Measurements from ENCODE around the gene UMODL1. TPM values are rescaled to one million over a fixed set of nuclear protein-coding genes. Genes with fewer than 3 reads are reported as not detected.

The UMODL1 gene
- total and polyA plus RNA-seq, 12 donors = 0.10 to 0.79 (median 0.17) TPM; not detected in 9

DNA sequence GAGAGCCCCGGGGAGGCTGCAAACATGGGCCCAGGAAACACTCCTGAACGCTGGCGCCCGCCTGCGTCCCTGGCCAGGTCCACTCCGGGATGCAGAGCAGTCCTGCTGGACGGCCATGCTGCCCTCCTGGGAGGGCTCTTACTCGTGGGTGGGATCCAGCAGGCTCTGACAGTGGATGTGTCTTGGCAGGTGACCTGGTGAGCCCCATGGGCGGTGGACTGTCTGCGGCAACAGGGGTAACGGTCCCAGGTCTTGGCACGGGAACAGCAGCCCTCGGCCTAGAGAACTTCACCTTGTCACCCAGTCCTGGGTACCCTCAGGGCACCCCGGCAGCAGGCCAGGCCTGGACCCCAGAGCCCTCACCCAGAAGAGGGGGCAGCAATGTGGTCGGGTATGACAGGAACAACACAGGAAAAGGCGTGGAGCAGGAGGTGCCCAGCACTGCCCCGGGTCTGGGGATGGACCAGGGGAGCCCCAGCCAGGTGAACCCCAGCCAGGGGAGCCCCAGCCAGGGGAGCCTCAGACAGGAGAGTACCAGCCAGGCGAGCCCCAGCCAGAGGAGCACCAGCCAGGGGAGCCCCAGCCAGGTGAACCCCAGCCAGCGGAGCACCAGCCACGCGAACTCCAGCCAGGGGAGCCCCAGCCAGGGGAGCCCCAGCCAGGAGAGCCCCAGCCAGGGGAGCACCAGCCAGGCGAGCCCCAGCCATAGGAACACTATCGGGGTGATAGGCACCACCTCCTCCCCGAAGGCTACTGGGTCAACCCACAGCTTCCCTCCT is 39.8 kb downstream of the UMODL1 start:
- Histone ChIP-seq H3K4me1 (replicated peaks in 1 of 2) (peaks cover 0 to 7% of the 10 kb centered on the region in 2 donors), H3K27ac (no peak overlapping the region), H3K27me3 (no peaks in the 10 kb centered on the region), H3K4me3 (no peak overlapping the region), H3K9me3 (replicated peaks in 1 of 3) (no peaks in the 10 kb centered on the region), H3K36me3 (replicated peaks in 1 of 2) (no peaks in the 10 kb centered on the region)
- intact Hi-C loops (cut with DNase I) = loop anchor here (5.0 to 10.0 kb wide), 2 partner anchors 294 to 496 kb away; no protein-coding TSS in a partner anchor
- DNase-seq = no peak
- WGBS, 4 donors = 84 to 100% (median 87%) methylated on average over 4 to 24 of the region's 24 CpGs
- no peak for TF ChIP-seq POLR2A (IDR thresholded peaks at IDR 0.05)
- TF ChIP-seq CTCF (IDR thresholded peaks at IDR 0.05) = no peak

DNA sequence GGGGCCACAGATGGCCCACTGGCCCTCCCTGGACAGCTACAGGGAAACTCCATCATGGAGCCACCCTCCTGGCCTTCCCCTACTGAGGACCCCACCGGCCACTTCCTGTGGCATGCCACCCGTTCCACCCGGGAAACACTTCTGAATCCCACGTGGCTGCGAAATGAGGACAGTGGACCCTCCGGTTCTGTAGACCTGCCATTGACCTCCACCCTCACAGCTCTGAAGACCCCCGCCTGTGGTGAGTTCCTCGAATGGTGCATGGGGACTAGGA is 40.3 kb downstream of the UMODL1 start:
- no peaks in the 10 kb centered on the region for H3K27me3 ChIP-seq

GRCh38 chr21:42111811-42112210 is 40.7 kb downstream of the UMODL1 start:
- Histone ChIP-seq H3K9me3 (replicated peaks in 1 of 3) (no peaks in the 10 kb centered on the region), H3K4me1 (replicated peaks in 1 of 2) (peaks cover 0 to 7% of the 10 kb centered on the region in 2 donors), H3K36me3 (replicated peaks in 1 of 2) (no peaks in the 10 kb centered on the region), H3K27ac (no peak overlapping the region), H3K4me3 (no peak overlapping the region), H3K27me3 (no peaks in the 10 kb centered on the region)
- intact Hi-C loops (cut with DNase I) = loop anchor here (5.0 to 10.0 kb wide), 2 partner anchors 295 to 497 kb away; no protein-coding TSS in a partner anchor
- DNase-seq = no peak
- no peak for TF ChIP-seq POLR2A (IDR thresholded peaks at IDR 0.05)
- no peak for TF ChIP-seq CTCF (IDR thresholded peaks at IDR 0.05)
- 92 to 93% (median 92%) methylated on average over 7 to 10 of the region's 10 CpGs for WGBS, 4 donors

More for the DNA sequence above, 40.3 kb downstream of the UMODL1 start:
- H3K4me1 ChIP-seq (replicated peaks in 1 of 2) = peaks cover 0 to 7% of the 10 kb centered on the region in 2 donors
- 85 to 89% (median 87%) methylated on average over 7 to 8 of the region's 8 CpGs; no CpG with 5 or more reads in 1 of the 4 donors for WGBS, 4 donors
- H3K27ac ChIP-seq = no peak overlapping the region
- H3K4me3 ChIP-seq = no peak overlapping the region
- no peak for TF ChIP-seq CTCF (IDR thresholded peaks at IDR 0.05)
- no peak for TF ChIP-seq POLR2A (IDR thresholded peaks at IDR 0.05)
- H3K9me3 ChIP-seq (replicated peaks in 1 of 3) = no peaks in the 10 kb centered on the region
- intact Hi-C loops (cut with DNase I) = loop anchor here (5.0 to 10.0 kb wide), 2 partner anchors 294 to 497 kb away; no protein-coding TSS in a partner anchor
- DNase-seq = no peak
- H3K36me3 ChIP-seq (replicated peaks in 1 of 2) = no peaks in the 10 kb centered on the region

- H3K4me3 ChIP-seq = no peak overlapping the region
- peaks cover 0 to 7% of the 10 kb centered on the region in 2 donors for H3K4me1 ChIP-seq (replicated peaks in 1 of 2)
- intact Hi-C loops (cut with DNase I) = loop anchor here (5.0 to 10.0 kb wide), 2 partner anchors 295 to 497 kb away; no protein-coding TSS in a partner anchor
- no peaks in the 10 kb centered on the region for H3K36me3 ChIP-seq (replicated peaks in 1 of 2)
- no peaks in the 10 kb centered on the region for H3K9me3 ChIP-seq (replicated peaks in 1 of 3)
- WGBS, 4 donors = 83 to 91% (median 85%) methylated on average over 1 of the region's 1 CpG
- TF ChIP-seq CTCF (IDR thresholded peaks at IDR 0.05) = no peak
- TF ChIP-seq POLR2A (IDR thresholded peaks at IDR 0.05) = no peak
- H3K27me3 ChIP-seq = no peaks in the 10 kb centered on the region
- H3K27ac ChIP-seq = no peak overlapping the region
- DNase-seq = no peak
Measured at GRCh38 chr21:42112238-42112637, 41.1 kb downstream of the UMODL1 start.

All from adrenal gland (tissue), 12 donors.